ENCODE measurements around the gene MCF2L. TPM values are rescaled to one million over a fixed set of nuclear protein-coding genes. Genes with fewer than 3 reads are reported as not detected.

MCF2L gene
- total and polyA plus RNA-seq, 9 of the 15 experiments (the other 6 are each of a cell fraction or from before 2014, with no cell fraction given): 0.05 to 0.25 (median 0.18) TPM; not detected in 5

- DNase-seq (ENCODE audit: extremely low read depth in 1 of 4, low spot score in 3 of 4): no peak
- 6% methylated on average over 11 of the region's 14 CpGs for WGBS (ENCODE audit: insufficient coverage, low coverage, missing lambda C conversion rate)
- ChIA-PET POLR2A (interaction anchor here (0.6 kb wide), 1 partner anchor 89 kb away, joined by 4 read pairs; no protein-coding TSS in a partner anchor), CTCF (ENCODE audit: low intra/inter-chr PET ratio) (no interaction called here)
- no peaks in the 10 kb centered on the region for H3K9me3 ChIP-seq (replicated peaks; ENCODE audit: control insufficient read depth, insufficient read depth, low read depth, low read length)
- no peaks in the 10 kb centered on the region for H3K79me2 ChIP-seq (ENCODE audit: control insufficient read depth, insufficient read depth, low read length)
- in situ Hi-C loops (cut with MboI): no loop called here
- no TSS peak for BruUV-seq (replicated peaks)
- H3K4me3 ChIP-seq: no peak overlapping the region
- H3K36me3 ChIP-seq (ENCODE audit: control insufficient read depth, insufficient read depth, low read length): no peaks in the 10 kb centered on the region
- ATAC-seq: no peak
- no peaks in the 10 kb centered on the region for H3K9me1 ChIP-seq (ENCODE audit: control insufficient read depth, insufficient read depth, low read length)
- peaks cover 4 to 18% of the 10 kb centered on the region in 2 experiments; a peak in 4 of 5 replicates for H3K4me1 ChIP-seq (replicated peaks in 1 of 2; ENCODE audit: control insufficient read depth in 2 of 2, insufficient read depth in 2 of 2, low read length in 2 of 2)
- H2AFZ ChIP-seq (ENCODE audit: low read depth, low read length): no peak overlapping the region
- FAIRE-seq: no peak
- no peak overlapping the region for H3K9ac ChIP-seq (ENCODE audit: insufficient read depth in 1 of 2, low read depth in 2 of 2, low read length in 2 of 2)
- no peaks in the 10 kb centered on the region for H4K20me1 ChIP-seq (replicated peaks; ENCODE audit: control insufficient read depth, insufficient read depth, low read length)
- peaks cover 25 to 72% of the 10 kb centered on the region in 2 experiments; a peak in 4 of 5 replicates for H3K27me3 ChIP-seq (ENCODE audit: control insufficient read depth in 2 of 2, insufficient read depth in 2 of 2, low read length in 2 of 2)
- H3K27ac ChIP-seq (ENCODE audit: extremely low read depth, low read depth, low read length): no peak overlapping the region
- H3K4me2 ChIP-seq (ENCODE audit: insufficient read depth, low read length): no peak overlapping the region
- intact Hi-C loops (cut with micrococcal nuclease): no loop called here
- no peak for TF ChIP-seq ELK3 (CRISPR knock-in tag; IDR thresholded peaks at IDR 0.05)
- no peak for TF ChIP-seq DPF2 (IDR thresholded peaks at IDR 0.05)
- TF ChIP-seq MLLT1 (IDR thresholded peaks at IDR 0.05): no peak
- TF ChIP-seq CREB1 (IDR thresholded peaks at IDR 0.05): no peak
- TF ChIP-seq CREB1 (CRISPR knock-in tag; IDR thresholded peaks at IDR 0.05): no peak
- TF ChIP-seq ELF1 (tag; IDR thresholded peaks at IDR 0.05): no peak
- TF ChIP-seq ZNF407 (IDR thresholded peaks at IDR 0.05; ENCODE audit: low read depth): no peak
- TF ChIP-seq MTA1 (IDR thresholded peaks at IDR 0.05; ENCODE audit: borderline replicate concordance): no peak
- no peak for TF ChIP-seq HMG20B (CRISPR knock-in tag; IDR thresholded peaks at IDR 0.05)
- no peak for TF ChIP-seq ATF4 (CRISPR knock-in tag; IDR thresholded peaks at IDR 0.05)
- no peak for TF ChIP-seq ATF7 (IDR thresholded peaks at IDR 0.05)
- TF ChIP-seq NFYB (IDR thresholded peaks at IDR 0.05; ENCODE audit: extremely low read depth, insufficient read length): no peak
These were observed 92.9 kb downstream of the MCF2L start for GRCh38 chr13:113061796-113062425.

Measured in K562 (cell line).